ENCODE data around the gene STAT4.

GRCh38 chr2:191064590-191064989, 86.2 kb downstream of the STAT4 start:
- no peak for TF ChIP-seq JUND (IDR thresholded peaks at IDR 0.05)
- no peak for TF ChIP-seq POLR2AphosphoS5 (IDR thresholded peaks at IDR 0.05; ENCODE audit: low read depth, low read length)
- TF ChIP-seq FOXJ3 (CRISPR knock-in tag; IDR thresholded peaks at IDR 0.05): no peak
- TF ChIP-seq, protein P1, sequence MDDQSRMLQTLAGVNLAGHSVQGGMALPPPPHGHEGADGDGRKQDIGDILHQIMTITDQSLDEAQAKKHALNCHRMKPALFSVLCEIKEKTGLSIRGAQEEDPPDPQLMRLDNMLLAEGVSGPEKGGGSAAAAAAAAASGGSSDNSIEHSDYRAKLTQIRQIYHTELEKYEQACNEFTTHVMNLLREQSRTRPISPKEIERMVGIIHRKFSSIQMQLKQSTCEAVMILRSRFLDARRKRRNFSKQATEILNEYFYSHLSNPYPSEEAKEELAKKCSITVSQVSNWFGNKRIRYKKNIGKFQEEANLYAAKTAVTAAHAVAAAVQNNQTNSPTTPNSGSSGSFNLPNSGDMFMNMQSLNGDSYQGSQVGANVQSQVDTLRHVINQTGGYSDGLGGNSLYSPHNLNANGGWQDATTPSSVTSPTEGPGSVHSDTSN (IDR thresholded peaks at IDR 0.05): no peak
- no peak for TF ChIP-seq ZBTB33 (IDR thresholded peaks at IDR 0.05; ENCODE audit: borderline replicate concordance, low read depth)
- no peak for TF ChIP-seq CTCF (IDR thresholded peaks at IDR 0.05)
- TF ChIP-seq REST (IDR thresholded peaks at IDR 0.05; ENCODE audit: low read depth, low read length): no peak
- TF ChIP-seq GATA2 (CRISPR knock-in tag; IDR thresholded peaks at IDR 0.05): no peak
- TF ChIP-seq MAX (IDR thresholded peaks at IDR 0.05; ENCODE audit: low read depth): no peak
- no peak for TF ChIP-seq SMC3 (IDR thresholded peaks at IDR 0.05; ENCODE audit: low read depth, low read length)
- TF ChIP-seq USF1 (IDR thresholded peaks at IDR 0.05; ENCODE audit: borderline replicate concordance, low read depth): no peak
- no peak for TF ChIP-seq ELF1 (IDR thresholded peaks at IDR 0.05)
- no peak for TF ChIP-seq FOXM1 (IDR thresholded peaks at IDR 0.05; ENCODE audit: low read depth)
- TF ChIP-seq MEF2A (IDR thresholded peaks at IDR 0.05; ENCODE audit: borderline replicate concordance, low read depth): no peak
